Mammary epithelial cell (primary cell): ENCODE data around the gene CCDC28B.

Experiments used
- EZH2 ChIP-seq: IDR thresholded peaks from 2 replicates; pipeline ENCODE4 v1.6.1; 2012; ENCODE audit warnings: low read length, inconsistent platforms, borderline replicate concordance
- TF ChIP-seq, protein P1 (sequence below), 2 donors: IDR thresholded peaks in 1 of 2; conservative IDR thresholded peaks in 1 of 2; 2 replicates each; pipeline ENCODE4 v1.5.1; 2011 to 2012; ENCODE audit warnings: inconsistent platforms in 2 of 2, low read length in 2 of 2, mild to moderate bottlenecking in 2 of 2, control low read depth in 1 of 2, low read depth in 1 of 2; ENCODE audit not compliant: insufficient read depth in 1 of 2; ENCODE audit errors: extremely low read depth in 1 of 2

DNA sequence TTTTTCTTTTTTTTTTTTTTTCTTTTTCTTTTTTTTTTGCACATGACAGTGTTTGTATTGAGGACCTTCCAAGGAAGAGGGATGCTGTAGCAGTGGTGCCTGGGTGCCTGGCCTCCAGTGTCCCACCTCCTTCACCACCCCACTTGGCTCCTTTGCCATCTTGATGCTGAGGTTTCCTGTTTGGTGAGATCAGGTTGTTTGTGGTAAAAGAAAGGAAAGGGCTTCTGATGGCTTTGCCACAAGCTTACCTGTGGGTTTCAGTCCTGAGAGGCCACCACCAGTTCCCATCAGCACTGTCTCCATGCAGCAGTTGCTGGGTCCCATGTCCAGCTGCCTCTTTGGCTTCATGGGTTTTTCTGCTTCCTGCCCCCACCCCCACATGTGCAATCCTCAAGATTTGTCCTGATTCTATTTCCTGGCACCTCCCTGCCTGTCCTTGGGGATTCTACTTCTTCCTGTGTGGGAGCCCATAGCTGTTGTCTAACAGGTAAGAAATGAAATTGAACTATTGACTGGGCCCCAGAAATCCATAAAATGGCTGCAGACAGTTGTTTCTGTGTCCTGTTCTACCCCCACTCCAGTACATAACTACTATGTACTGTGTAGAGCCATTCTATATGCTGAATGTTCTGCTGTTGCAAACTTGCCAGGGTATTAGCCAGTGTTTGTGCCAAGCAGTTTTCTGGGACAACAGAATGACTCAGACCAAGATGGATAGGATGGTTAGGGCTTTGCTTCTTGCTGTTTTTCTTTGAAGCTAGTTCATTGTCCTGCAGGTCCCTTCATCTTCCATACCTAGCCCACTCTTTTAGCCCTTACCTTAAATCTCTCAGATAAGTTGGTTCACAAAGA lies 4.2 kb upstream of the CCDC28B start:
- TF ChIP-seq, protein P1, sequence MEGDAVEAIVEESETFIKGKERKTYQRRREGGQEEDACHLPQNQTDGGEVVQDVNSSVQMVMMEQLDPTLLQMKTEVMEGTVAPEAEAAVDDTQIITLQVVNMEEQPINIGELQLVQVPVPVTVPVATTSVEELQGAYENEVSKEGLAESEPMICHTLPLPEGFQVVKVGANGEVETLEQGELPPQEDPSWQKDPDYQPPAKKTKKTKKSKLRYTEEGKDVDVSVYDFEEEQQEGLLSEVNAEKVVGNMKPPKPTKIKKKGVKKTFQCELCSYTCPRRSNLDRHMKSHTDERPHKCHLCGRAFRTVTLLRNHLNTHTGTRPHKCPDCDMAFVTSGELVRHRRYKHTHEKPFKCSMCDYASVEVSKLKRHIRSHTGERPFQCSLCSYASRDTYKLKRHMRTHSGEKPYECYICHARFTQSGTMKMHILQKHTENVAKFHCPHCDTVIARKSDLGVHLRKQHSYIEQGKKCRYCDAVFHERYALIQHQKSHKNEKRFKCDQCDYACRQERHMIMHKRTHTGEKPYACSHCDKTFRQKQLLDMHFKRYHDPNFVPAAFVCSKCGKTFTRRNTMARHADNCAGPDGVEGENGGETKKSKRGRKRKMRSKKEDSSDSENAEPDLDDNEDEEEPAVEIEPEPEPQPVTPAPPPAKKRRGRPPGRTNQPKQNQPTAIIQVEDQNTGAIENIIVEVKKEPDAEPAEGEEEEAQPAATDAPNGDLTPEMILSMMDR (conservative IDR thresholded peaks at IDR 0.05 in 1 of 2, IDR thresholded peaks at IDR 0.05 in 1 of 2; ENCODE audit: extremely low read depth in 1 of 2, insufficient read depth in 1 of 2, low read depth in 1 of 2, low read length in 2 of 2): no peak
- TF ChIP-seq EZH2: no peak
